GM10266 (cell line): Measurements from ENCODE around the gene BTF3.

Source experiments
- DNase-seq: peaks from one replicate; pipeline ENCODE4 v3.0.0; 2012; ENCODE audit errors: extremely low spot score
- CTCF ChIP-seq: IDR thresholded peaks from 2 replicates; pipeline ENCODE4 v1.5.1; 2012; ENCODE audit warnings: mild to moderate bottlenecking, low read depth; ENCODE audit not compliant: control insufficient read depth, insufficient read depth; ENCODE audit errors: missing control alignments

BTF3 gene

GRCh38 chr5:73498057-73498992 is at the start of gene BTF3:
TSS of gene BTF3 (plus strand) at chr5:73498442. CDS start at chr5:73498668, 226 bp downstream.
- peak; percentile 93 for DNase-seq
- TF ChIP-seq CTCF, result no peak

- no peak for TF ChIP-seq CTCF
- DNase-seq, result peak; percentile 63
Observed at GRCh38 chr5:73448463-73449136, 49.6 kb upstream of the BTF3 start, which contains the start of gene FOXD1. TSS of gene FOXD1 (minus strand) at chr5:73448777. CDS start at chr5:73448362, 415 bp downstream.

- DNase-seq, result no peak
- no peak for TF ChIP-seq CTCF
Observed at GRCh38 chr5:73450137-73450536, 48.1 kb upstream of the BTF3 start.

GRCh38 chr5:73450672-73451223 is 47.5 kb upstream of the BTF3 start:
- no peak for TF ChIP-seq CTCF
- DNase-seq, result no peak

GRCh38 chr5:73451224-73452130 is 46.8 kb upstream of the BTF3 start:
- peak; percentile 75 for TF ChIP-seq CTCF

GRCh38 chr5:73452215-73452614 is 46.0 kb upstream of the BTF3 start:
- no peak for DNase-seq
- no peak for TF ChIP-seq CTCF

More at GRCh38 chr5:73451224-73452130, 46.8 kb upstream of the BTF3 start:
- DNase-seq, result peak; percentile 69
